Heart left ventricle (tissue), 13 donors: ENCODE measurements around the gene TOMM20L.

ENCODE experiments used
- POLR2A ChIP-seq, 2 donors: fragments of 450-650 bp; IDR thresholded peaks; one replicate each; pipeline ENCODE4 v1.6.1; 2017; ENCODE audit warnings: antibody characterized with exemption in 2 of 2, mild to moderate bottlenecking in 2 of 2, moderate library complexity in 2 of 2
- TF ChIP-seq, protein P1 (sequence below), 12 donors: fragments of 200-600 bp; sonication (generic) in 4 of 12; IDR thresholded peaks; one replicate each; pipeline versions ENCODE4 v1.5.0 to v1.8.0; 2018 to 2022; ENCODE audit warnings: antibody characterized with exemption in 12 of 12, mild to moderate bottlenecking in 5 of 12
- donor health status: ischemic (EF 13 %, LVEDD 7.1; RV severe dilation, severe dysfunction).
- donor health status: DM: no; HTN: yes; CAD: no.
- donor health status: DM: no; HTN: no; CAD: no.
- donor health status: ischemic (EF 25% LVEDD 6.9; RV normal size, moderate dysfunction).
- donor health status: ischemic (EF 25% LVEDD 5.7; RV mildly dilated, moderate dysfunction).
- donor health status: ischemic (EF 35%, LVEDD 5.7; RV mildly dilated, moderate dysfunction).
- donor health status: nonischemic (EF 11% LVEDD 7.7; RV severe dilation, severe dysfunction).
- donor health status: DM: yes; HTN: yes; CAD: no.
- donor health status: PGD.
- donor health status: ischemic (EF 29% LVEDD 5.4; RV normal size, mild dysfunction).
- donor health status: nonischemic (EF 23%, LVEDD 6.1; RV moderate dilation, normal function).

DNA sequence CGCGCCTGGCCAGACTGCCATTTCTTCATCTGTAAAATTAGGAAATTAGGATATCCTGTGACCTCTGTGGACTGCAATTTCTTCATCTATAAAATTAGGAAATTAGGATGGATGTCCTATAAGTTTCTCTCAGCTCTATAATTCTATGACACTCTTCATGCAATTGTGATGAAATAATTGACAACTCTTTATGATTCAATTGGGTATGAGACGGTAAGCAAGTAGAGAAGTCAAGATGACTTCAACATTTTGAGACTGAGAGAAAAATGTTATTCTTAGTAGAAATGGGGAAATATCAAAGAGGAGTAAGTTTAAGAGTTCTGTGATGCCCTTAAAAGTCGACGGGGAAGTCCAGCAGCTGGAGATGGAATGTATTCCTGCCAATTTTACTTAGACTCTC lies 43.7 kb downstream of the TOMM20L start:
- TF ChIP-seq, protein P1, sequence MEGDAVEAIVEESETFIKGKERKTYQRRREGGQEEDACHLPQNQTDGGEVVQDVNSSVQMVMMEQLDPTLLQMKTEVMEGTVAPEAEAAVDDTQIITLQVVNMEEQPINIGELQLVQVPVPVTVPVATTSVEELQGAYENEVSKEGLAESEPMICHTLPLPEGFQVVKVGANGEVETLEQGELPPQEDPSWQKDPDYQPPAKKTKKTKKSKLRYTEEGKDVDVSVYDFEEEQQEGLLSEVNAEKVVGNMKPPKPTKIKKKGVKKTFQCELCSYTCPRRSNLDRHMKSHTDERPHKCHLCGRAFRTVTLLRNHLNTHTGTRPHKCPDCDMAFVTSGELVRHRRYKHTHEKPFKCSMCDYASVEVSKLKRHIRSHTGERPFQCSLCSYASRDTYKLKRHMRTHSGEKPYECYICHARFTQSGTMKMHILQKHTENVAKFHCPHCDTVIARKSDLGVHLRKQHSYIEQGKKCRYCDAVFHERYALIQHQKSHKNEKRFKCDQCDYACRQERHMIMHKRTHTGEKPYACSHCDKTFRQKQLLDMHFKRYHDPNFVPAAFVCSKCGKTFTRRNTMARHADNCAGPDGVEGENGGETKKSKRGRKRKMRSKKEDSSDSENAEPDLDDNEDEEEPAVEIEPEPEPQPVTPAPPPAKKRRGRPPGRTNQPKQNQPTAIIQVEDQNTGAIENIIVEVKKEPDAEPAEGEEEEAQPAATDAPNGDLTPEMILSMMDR (IDR thresholded peaks at IDR 0.05): no peak
- no peak for TF ChIP-seq POLR2A (IDR thresholded peaks at IDR 0.05)
